SIG-M5 treated with dmso at 0.1 percent for 504 hours (cell line): ENCODE results near the gene PITPNB.
A peak's percentile ranks its signal among the peaks of the same experiment; 100 is the strongest.

Experiments used
- DNase-seq: peaks from one replicate; lab custom pipeline; 2025; ENCODE audit not compliant: unreplicated experiment; lab: John Stamatoyannopoulos, UW

Gene PITPNB

DNA sequence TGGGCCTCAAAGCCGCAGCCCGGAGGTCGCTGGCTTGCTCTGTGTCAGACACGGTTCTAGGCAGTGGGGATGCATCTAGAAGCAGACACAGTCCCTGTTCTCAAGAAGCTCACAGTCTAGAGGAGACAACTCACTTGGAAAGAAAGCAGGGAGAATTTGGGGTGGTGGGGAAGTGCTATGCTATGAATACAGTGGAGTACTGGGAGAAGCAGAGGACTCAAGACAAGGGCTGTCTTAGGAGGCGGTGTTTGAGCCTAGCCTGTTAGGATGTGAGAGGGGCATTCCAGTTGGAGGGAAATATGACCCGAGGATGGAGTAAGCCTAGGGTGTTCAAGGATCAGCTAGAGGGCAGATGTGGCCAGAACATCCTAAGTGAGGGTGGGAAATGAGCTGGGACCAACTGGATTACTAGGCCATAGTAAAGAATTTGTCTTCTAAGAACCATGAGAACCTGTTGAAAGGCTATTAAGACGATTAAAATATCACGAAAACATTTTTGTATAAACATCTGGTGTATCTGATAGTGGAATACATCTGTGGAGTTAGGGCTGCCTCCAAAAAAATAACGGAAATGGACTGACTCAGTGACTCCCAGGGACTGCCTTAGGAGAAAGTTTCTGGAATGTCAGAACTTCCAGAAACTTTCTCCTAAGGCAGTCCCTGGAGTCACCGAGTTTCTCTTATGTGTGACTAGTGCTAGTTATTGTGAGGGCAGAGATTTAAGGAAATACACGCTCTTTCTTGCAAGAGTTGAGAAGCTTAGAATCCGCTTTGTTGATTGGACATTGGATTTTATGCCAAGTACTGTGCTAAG is 1.1 kb upstream of the PITPNB start:
- DNase-seq = peak; percentile 50

DNA sequence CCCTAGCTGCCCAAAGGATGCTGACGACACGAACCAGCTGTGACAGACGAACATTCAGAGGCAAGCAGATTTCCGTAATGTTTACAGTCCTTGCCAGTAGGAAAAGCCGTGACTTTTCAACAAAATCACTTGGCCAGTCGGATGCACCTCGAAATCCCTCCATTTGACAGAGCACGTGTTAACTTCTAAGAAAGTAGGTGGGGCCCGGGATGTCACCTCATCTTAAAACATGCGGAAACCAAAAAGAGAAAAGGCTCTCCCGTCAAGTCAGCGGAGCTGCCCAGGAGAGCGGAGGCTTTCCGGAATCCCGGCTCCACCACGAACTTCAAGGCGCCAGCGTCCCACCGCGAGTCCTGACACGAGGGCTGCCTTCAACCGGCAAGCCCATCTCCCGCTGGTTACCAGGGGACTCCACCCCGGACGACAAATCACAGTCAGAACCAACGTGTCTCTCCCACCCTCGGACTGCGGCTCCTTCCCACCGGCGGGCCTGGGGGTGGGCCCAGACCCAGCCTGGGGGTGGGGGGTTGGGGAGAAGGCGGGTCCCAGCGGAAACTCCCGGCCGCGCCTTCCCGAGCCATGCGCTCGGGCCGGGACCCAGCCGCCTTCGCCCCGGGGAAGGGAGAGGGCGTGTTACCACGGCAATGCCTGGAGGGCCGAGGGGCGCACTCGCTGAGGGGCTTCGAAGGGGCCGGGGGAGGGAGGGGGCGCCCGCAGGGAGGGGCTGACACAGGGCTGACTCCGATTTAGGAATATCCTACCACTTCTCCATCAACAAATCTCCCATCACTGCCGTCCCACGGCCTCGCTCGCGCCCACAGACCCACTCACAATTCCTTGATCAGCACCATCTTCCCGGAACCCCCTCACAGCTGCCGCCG is 475 bp downstream of the PITPNB start:
- DNase-seq = peak; percentile 29

DNA sequence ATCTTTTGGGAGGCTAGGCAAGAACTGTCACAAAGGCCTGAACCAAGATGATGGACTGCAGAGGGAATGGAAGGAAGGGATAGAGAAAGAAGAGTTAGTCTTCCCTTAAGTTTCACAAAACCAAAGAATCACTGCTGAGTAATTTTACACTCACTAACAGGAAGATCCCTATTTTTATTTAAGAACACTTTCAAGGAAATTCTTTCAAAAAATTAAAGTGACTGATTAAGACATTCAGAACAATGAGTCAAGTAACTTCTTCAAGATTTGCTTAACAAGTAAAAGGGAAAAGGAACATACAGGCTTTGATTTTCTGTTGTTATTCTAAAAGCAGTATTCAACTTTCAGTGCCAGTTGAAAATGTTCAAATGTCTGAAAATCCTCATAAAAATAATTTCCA is 3.1 kb downstream of the PITPNB start:
- no peak for DNase-seq

DNA sequence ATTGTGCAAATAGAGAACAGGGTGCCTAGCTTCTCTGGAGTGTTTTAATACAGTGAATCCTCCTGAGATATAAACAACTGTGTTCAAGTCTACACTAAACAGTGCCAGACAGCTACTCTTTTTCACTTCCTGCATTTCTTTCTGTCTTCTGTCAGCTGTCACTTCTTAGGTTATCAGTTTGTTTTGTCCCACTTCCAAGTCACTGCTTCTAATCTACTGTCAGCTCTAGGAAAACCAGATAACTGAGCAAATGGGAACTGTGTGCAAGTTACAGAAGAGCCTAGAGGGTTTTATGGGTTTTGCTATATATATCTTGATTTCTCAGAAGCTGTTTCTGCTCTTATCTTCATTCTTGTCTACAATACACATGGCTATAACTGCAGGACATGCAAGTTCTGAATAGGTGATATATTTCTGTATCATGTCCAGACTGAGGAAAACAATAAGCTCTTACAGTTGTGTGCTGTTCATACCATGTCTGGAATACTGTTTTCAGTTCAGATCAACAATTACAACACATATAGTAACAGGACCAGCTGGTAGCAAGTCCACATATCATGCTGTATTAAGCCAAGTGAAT is 5.8 kb downstream of the PITPNB start:
- peak; percentile 14 for DNase-seq

DNA sequence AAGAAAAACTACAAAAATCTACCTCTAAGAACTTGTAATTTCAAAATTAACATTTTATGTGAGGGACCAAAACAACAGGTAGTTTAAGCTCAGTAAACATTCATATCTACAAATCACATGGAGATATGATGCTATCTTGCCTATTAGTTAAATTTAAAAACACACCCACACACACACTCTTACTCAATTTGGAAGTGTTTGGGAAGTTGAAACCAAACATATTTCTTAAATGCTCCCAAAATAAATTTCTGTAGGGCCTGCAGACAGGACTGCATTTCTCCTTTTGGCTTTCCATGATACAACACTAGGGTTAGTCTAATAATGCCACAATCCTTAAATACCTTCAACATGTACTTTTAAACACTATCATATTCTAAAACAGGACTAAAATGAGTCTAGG is 7.0 kb downstream of the PITPNB start:
- DNase-seq = no peak

DNA sequence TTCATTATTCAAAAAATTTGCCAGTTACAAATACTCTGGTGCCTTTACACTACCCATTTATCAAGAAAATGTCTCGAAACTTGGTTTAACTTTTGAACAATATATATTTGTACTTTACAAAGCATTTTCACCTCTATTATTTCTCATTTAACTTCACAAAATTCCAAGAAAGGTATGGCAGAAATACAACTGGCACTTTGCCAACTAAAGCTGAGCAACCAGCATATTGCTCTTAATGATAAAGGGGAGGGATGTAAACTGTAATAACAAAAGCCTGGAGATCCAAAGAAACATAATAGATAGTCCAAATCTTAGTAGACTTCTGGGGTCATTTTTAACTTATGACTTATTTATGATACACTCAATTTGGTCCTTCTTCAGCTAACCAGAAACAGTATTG is 7.7 kb downstream of the PITPNB start:
- DNase-seq = no peak

DNA sequence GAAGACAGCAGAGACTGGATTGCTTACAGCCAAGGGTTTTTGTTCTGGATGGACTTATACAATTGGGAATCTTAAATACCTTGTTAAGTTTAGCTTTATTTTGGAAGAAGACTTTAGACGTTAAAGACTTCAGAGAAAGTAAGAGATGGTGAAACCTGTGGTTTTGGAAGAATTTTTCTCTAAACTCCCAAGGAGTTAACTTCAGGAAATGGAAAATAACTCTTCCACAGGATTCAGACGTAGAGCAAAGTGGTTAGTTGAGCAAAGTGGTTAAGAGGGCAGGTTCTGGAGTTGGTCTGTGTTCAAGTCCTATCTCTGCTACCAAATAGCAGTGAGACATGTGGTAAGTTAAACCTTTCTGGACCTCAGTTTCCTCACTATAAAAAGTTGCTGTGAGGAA is 12.8 kb downstream of the PITPNB start:
- no peak for DNase-seq

DNA sequence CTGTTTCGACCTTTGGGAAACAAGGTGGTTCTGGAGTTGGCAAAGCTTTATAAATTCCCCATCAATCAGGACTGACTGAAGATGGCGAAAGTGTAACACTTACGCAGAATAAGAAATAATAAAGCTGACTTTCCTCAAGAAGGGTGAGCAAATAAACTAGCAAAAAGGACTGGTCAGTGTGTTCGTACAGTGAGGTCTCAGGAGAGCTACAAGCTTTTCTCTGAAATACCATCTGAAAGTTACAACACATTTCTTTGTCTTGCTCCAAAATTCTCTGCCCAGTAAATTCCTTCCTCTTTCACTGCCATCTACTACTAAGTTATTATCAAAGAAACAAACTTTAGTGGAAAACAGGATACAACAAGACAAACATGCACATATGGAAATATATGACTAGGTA is 13.4 kb downstream of the PITPNB start:
- DNase-seq = no peak

- no peak for DNase-seq
These were observed 15.1 kb downstream of the PITPNB start for GRCh38 chr22:27903805-27904473.

DNA sequence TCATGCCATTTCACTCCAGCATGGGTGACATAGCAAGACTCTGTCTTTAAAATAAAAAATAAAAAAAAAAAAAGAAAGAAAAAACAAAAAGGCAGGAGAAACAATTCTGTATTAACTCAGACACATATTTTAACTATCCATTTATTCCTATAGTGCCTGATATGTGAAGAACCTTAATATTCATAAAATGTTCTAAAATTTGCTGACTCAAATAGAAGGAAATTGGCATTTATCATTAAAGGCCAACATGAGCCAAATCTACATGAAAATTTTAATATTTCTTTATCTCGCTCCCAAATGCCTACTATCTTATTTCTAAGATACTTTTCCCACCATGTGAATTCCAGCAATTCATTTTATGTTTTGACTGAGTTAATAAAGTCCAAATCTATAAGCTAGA is 18.9 kb downstream of the PITPNB start:
- DNase-seq = no peak

- DNase-seq = no peak
These were observed 22.8 kb downstream of the PITPNB start for GRCh38 chr22:27896245-27896644.

DNA sequence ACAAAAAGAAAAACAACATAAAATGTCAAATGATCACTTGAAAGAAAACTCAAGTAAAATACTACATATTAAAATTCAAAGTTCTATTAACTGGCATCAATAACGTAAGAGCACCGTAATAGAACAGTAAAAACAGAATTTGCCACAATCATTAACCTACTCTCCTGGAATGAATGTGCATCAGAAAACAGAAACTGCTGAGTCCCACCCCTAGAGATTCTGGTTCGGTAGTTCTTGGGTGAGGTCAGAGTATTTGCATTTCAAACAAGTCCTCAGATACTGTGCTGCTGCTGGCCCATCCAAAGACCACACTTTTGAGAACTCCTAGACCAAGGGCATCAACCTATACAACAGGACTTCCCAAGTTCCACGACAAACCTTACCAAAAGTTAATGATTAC is 23.5 kb downstream of the PITPNB start:
- DNase-seq = no peak

DNA sequence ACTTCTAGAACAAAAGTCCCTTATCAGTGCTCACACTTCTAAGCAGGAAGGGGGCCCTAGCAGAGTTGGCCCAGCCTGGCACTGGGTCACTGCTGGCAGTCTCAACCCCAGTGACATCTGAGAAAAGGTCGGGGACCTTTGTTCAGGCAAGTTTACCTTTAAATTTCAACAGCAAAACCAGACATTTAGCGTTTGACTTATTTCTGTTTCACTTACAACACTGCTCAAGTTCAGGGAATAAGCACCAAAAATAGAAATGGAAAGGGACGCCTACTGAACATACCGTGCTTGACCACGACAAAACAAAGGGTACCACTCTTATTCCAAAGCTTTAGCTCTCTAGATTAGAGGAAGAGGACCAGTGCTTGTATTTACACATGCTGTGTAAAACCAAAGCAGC is 26.2 kb downstream of the PITPNB start:
- no peak for DNase-seq

DNA sequence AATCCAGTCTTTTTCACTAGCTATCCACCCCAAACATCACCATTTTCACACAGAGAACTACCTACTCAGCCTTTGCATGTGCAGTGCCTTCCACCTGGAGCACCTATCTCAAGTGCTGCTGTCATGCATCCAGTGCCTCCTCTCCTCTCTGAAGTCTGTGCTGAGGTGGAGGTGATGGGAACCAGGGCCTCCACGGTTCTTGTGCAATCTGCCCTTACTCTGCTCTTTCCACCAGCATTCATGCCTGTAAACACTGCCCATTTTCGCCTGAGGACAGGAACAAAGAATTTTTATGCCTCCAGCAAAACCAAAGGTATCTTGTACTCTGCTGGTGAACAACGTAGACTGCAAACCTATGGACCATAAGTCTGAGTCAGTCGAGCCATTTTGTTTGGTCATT is 27.0 kb downstream of the PITPNB start:
- no peak for DNase-seq

GRCh38 chr22:27888310-27888709 is 30.7 kb downstream of the PITPNB start:
- no peak for DNase-seq

- DNase-seq = no peak
These were observed 32.3 kb downstream of the PITPNB start for GRCh38 chr22:27886843-27887151.

- DNase-seq = peak; percentile 40
These were observed 32.8 kb downstream of the PITPNB start for GRCh38 chr22:27885977-27886842.

DNA sequence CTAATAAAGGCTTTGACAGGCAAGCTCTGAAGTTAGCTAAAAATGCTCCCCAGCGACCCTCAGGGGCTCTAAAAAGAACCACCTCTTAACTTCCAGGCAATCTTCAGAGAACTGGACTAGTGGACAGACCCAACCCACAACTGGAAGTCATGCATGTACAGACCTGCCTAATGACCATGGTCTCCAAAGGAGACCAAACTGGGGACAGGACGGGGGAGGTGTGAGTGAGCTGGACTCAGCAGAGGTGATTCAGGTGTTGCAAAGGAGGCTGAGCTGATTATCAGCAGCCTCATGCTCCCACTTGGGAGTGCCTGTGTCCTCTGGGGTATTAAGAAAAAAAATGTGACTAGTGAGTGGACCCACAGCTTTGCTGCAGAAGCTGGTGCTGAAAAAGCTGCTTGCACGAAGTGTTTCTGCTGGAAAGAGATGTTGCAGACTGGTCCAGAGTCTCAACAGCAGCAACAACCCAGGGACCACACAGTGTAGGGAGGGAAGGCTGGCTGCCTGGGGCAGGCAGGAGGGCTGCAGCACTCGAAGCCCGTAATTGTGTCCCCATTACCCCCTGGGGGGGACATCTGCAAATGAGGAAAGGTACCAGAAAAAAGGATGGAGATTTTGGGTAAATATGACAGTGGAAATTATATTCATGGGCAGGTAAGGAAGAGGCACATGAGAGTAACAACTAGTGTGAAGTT is 35.3 kb downstream of the PITPNB start:
- DNase-seq = no peak

- DNase-seq = no peak
These were observed 36.4 kb downstream of the PITPNB start for GRCh38 chr22:27882507-27883290.
